OCI-LY3 (cell line): Measurements from ENCODE around the gene AFAP1.

Source experiments
- H2AFZ ChIP-seq: fragments of 200-600, 300-600 bp; shearing (Covaris generic); 2 replicates; pipeline ENCODE4 v1.6.0; 2014; ENCODE audit warnings: antibody characterized with exemption, low read depth, low read length
- H3K27ac ChIP-seq: fragments of 200-600, 300-600 bp; sonication (generic); 2 replicates; pipeline ENCODE4 v1.5.1; 2014; ENCODE audit warnings: mild to moderate bottlenecking, low read length, moderate library complexity, mixed read lengths
- H3K27me3 ChIP-seq: fragments of 200-600, 300-600 bp; sonication (generic); 2 replicates; pipeline ENCODE4 v1.6.1; 2014; ENCODE audit warnings: low read depth, low read length, mixed read lengths
- H3K36me3 ChIP-seq: fragments of 200-600, 300-600 bp; sonication (generic); replicated peaks from 2 replicates; pipeline ENCODE3; 2014; ENCODE audit warnings: low read depth, low read length, mixed read lengths
- H3K4me1 ChIP-seq: fragments of 300-600, 200-600 bp; sonication (generic); 2 replicates; pipeline ENCODE4 v1.6.1; 2014; ENCODE audit warnings: low read length, mixed read lengths
- H3K4me2 ChIP-seq: fragments of 200-600, 300-600 bp; sonication (generic); 2 replicates; pipeline ENCODE4 v1.6.1; 2014; ENCODE audit warnings: low read length, mixed read lengths
- H3K4me3 ChIP-seq: fragments of 300-600, 200-600 bp; sonication (generic); 2 replicates; pipeline ENCODE4 v1.5.1; 2014; ENCODE audit warnings: antibody characterized with exemption, mild to moderate bottlenecking, low read length, moderate library complexity
- H3K79me2 ChIP-seq: fragments of 300-600, 200-600 bp; shearing (Covaris generic); 2 replicates; pipeline ENCODE4 v1.6.1; 2014; ENCODE audit warnings: mild to moderate bottlenecking, low read length, mixed read lengths
- H3K9ac ChIP-seq: fragments of 300-600, 200-600 bp; shearing (Covaris generic); 2 replicates; pipeline ENCODE4 v1.6.0; 2014; ENCODE audit warnings: mild to moderate bottlenecking, low read length, moderate library complexity
- H3K9me3 ChIP-seq: fragments of 200-600, 300-600 bp; shearing (Covaris generic); 2 replicates; pipeline ENCODE4 v1.6.1; 2014; ENCODE audit warnings: low read length, mixed read lengths; ENCODE audit not compliant: insufficient read depth
- H4K20me1 ChIP-seq: fragments of 200-600, 300-600 bp; sonication (generic); 2 replicates; pipeline ENCODE4 v1.6.1; 2016; ENCODE audit warnings: low read length, mixed read lengths; ENCODE audit not compliant: insufficient read depth
- EZH2phosphoT487 ChIP-seq: fragments of 200-600 bp; shearing (Covaris generic); IDR thresholded peaks from 2 replicates; pipeline ENCODE4 v1.6.1; 2018; ENCODE audit warnings: antibody characterized with exemption, mixed run types, low read depth
- TF ChIP-seq, protein P1 (sequence below): fragments of 200-600, 300-600 bp; sonication (generic); IDR thresholded peaks from 2 replicates; pipeline ENCODE4 v1.5.1; 2014; ENCODE audit warnings: antibody characterized with exemption, low read length, low read depth

Gene AFAP1

DNA sequence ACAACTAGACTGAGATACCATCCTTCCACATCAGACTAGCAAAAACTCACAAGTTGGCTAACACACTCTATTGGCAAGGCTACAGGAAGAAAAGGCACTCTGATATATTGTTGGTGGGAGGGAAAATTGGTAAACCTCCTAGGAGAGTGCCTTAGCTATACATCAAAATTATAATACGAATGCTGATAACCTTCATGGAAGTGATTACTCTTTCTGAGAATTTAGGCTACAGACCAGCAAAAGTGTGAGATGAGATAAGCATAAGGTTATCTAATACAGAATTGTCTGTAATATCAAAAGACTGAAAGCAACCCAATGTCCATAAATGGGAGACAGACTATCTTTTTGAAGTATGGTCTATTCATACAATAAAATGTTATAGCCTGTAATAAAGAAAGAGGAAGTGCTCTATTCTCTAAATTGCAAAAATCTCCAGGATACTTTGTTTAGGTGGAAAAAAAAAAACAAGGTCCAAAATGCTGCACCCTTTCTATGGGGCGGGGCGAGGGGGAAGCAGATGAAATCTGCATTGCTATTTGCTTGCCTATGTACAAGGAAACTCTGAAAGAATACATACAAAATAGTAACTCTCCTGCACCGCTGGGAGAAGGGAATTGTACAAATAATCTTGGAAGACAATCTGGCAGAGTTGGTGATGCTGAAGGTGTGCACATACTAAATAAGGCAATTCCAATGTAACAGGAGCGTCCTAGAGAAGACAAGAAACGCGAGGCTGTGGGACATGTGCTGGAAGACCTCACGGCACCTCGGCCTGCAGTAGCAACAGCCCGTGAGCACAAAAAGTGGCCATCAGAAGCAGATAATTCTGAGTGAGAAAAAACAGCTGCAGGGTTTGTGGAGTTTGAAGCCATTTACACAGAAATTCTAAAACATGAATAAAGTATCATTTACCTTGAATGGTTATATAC is 109.7 kb downstream of the AFAP1 start:
- TF ChIP-seq, protein P1, sequence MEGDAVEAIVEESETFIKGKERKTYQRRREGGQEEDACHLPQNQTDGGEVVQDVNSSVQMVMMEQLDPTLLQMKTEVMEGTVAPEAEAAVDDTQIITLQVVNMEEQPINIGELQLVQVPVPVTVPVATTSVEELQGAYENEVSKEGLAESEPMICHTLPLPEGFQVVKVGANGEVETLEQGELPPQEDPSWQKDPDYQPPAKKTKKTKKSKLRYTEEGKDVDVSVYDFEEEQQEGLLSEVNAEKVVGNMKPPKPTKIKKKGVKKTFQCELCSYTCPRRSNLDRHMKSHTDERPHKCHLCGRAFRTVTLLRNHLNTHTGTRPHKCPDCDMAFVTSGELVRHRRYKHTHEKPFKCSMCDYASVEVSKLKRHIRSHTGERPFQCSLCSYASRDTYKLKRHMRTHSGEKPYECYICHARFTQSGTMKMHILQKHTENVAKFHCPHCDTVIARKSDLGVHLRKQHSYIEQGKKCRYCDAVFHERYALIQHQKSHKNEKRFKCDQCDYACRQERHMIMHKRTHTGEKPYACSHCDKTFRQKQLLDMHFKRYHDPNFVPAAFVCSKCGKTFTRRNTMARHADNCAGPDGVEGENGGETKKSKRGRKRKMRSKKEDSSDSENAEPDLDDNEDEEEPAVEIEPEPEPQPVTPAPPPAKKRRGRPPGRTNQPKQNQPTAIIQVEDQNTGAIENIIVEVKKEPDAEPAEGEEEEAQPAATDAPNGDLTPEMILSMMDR, result no peak
- TF ChIP-seq EZH2phosphoT487, result no peak
- Histone ChIP-seq H4K20me1 (no peaks in the 10 kb centered on the region), H3K79me2 (no peaks in the 10 kb centered on the region), H3K9ac (no peak overlapping the region), H3K27me3 (peaks cover 7% of the 10 kb centered on the region; the same call in 1 of the 2 replicates), H2AFZ (no peak overlapping the region), H3K9me3 (no peaks in the 10 kb centered on the region), H3K36me3 (no peaks in the 10 kb centered on the region), H3K4me2 (no peak overlapping the region), H3K4me1 (no peaks in the 10 kb centered on the region), H3K27ac (no peak overlapping the region), H3K4me3 (no peak overlapping the region)

DNA sequence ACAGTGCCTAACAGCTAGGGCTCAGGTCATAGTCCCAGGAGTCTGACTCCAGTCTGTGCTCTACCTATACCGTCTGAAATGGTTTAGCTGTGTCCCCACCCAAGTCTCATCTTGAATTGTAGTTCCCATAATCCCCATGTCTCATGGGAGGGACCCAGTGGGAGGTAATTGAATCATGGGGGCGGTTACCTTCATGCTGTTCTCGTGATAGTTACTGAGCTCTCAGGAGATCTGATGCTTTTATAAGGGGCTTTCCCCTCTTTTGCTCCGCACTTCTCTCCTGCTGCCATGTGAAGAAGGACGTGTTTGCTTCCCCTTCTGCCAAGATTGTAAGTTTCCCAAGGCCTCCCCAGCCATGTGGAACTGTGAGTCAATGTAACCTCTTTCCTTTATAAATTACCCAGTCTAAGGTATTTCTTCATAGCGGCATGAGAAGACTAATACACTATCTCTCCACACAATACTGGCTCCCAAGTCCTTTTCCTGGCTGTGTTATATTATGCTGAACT is 110.8 kb downstream of the AFAP1 start:
- Histone ChIP-seq H3K36me3 (no peaks in the 10 kb centered on the region), H3K4me3 (no peak overlapping the region), H3K4me2 (no peak overlapping the region), H3K27ac (no peak overlapping the region), H3K79me2 (no peaks in the 10 kb centered on the region), H4K20me1 (no peaks in the 10 kb centered on the region), H3K4me1 (no peaks in the 10 kb centered on the region), H3K9ac (no peak overlapping the region), H3K27me3 (peaks cover 11% of the 10 kb centered on the region; the same call in 1 of the 2 replicates), H3K9me3 (no peaks in the 10 kb centered on the region), H2AFZ (no peak overlapping the region)
- TF ChIP-seq, protein P1, result no peak
- no peak for TF ChIP-seq EZH2phosphoT487

DNA sequence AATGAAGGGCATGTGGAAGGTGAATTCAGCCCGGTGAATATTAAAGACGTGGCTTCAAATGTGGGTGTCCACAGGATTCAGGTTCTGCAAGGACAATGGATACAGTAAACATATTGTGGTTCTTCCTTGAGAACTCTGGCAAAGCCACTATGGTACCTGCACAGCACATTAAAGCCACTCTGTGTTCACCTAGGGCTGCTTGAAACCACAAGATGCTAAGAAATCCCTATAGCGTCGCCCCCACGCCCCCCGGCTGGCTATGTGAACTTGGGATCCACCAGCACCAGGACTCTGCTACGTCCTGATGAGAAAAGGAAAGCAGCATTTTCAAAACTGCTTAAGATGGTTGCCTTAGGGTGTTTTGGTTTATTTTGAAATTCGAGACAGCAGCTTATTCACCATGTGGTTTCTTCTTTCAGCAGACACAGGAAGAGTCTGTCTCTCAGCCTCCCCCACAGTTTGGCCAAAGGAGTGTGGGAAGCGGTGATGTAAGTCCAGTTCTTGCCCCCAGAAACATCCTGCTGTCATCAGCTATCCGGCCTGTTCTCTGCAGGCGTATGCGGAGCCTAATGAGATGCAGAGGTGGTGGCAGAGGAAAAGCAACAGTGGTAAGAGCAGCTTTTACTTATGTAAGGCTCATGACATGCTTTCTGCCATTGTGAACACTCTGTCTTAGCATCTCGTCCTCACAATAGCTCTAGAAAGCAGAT is 111.5 kb downstream of the AFAP1 start:
- Histone ChIP-seq H3K27me3 (peaks cover 11% of the 10 kb centered on the region; the same call in 1 of the 2 replicates), H3K9me3 (no peaks in the 10 kb centered on the region), H4K20me1 (no peaks in the 10 kb centered on the region), H3K4me2 (no peak overlapping the region), H3K4me3 (no peak overlapping the region), H3K79me2 (no peaks in the 10 kb centered on the region), H2AFZ (no peak overlapping the region), H3K4me1 (no peaks in the 10 kb centered on the region), H3K36me3 (no peaks in the 10 kb centered on the region), H3K27ac (no peak overlapping the region), H3K9ac (no peak overlapping the region)
- TF ChIP-seq, protein P1, result no peak
- TF ChIP-seq EZH2phosphoT487, result no peak

DNA sequence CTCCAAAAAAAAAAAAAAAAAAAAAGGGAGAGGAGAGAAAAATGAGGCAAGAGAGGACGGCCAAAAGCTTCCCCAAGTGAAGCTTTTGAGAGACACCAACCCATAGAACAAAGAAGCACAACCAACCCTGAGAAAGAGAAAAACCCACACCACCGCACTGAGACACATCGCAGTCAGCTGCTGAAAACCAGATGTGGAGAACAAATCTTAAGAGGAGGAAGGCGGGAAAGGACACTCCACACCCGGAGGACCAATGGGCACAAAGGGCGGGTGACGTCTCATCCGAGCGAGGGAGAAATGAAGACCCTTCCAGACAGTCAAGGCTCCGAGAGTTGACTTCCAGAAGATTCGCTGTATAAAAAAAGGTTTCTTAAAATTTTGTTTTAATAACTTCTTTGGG is 112.1 kb downstream of the AFAP1 start:
- H3K9ac ChIP-seq, result no peak overlapping the region
- H3K27me3 ChIP-seq, result peaks cover 11% of the 10 kb centered on the region; the same call in 1 of the 2 replicates
- no peaks in the 10 kb centered on the region for H3K36me3 ChIP-seq
- H3K9me3 ChIP-seq, result no peaks in the 10 kb centered on the region
- H4K20me1 ChIP-seq, result no peaks in the 10 kb centered on the region
- no peak overlapping the region for H2AFZ ChIP-seq
- no peaks in the 10 kb centered on the region for H3K79me2 ChIP-seq
- no peak overlapping the region for H3K27ac ChIP-seq
- H3K4me1 ChIP-seq, result no peaks in the 10 kb centered on the region
- H3K4me2 ChIP-seq, result no peak overlapping the region
- H3K4me3 ChIP-seq, result no peak overlapping the region
- TF ChIP-seq, protein P1, result no peak
- no peak for TF ChIP-seq EZH2phosphoT487
